T-helper 9 cell (primary cell): ENCODE data around the gene RBMS1.

Source experiments
- DNase-seq: peaks from one replicate; pipeline ENCODE4 v3.0.0-alpha.2; 2020

The RBMS1 gene

GRCh38 chr2:160270571-160271113 is 223.0 kb downstream of the RBMS1 start:
- no peak for DNase-seq

DNA sequence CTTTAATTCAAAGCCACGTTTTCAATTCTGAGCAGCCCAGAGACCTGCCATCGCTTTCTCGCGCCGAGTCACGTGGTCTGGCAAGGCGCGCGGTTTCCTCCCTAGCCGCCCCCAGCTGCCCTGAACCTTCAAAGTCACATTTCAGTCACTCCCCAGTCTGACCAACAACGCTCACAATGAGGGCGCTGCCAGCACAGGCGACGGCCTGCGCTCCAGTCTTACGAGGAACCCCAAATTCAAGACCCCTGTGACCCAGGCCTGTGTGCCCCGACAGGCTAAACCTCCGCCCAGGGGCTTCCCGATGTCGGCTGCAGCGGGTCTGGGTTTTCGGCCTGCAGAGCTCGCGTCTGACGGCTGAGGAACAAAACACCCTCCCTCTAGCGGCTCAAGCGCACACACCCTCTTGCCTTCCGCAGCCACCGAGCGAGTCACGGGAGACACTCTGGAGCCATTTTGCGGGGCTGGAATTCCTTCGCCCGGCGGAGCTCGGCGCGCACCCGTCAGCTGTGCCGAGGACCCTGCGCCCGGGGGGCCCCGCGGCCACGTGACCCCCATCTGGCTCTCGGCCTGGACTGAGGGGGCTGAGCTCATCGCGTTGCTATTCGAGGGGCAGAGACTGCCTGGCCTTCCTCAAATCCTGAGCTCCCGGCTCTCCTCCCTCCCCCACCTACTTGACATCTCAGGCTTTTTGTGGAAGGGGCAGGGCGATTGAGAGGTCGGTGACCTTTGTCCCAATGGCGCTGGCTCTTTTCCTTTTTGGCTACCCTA is 223.6 kb downstream of the RBMS1 start:
- DNase-seq = peak; percentile 58

DNA sequence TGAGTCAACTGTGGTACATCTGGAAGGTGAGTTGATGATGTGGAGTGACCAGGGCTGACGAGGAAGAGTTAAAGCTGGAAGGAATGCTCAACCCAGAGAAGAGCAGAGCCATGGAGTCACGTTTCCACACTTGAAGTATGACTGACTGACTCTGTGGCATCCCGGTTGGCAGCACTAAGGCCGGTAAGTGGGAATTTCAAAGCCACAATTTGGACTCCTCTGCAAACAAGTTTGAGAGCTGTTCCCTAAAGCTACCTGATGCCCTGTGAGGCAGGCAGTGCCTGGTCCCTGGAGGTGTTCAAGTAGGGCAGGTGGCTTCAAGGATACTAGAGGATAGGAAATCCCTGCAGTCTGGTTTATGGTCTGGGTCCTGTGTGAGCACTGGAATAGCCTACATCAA is 224.2 kb downstream of the RBMS1 start:
- no peak for DNase-seq

DNA sequence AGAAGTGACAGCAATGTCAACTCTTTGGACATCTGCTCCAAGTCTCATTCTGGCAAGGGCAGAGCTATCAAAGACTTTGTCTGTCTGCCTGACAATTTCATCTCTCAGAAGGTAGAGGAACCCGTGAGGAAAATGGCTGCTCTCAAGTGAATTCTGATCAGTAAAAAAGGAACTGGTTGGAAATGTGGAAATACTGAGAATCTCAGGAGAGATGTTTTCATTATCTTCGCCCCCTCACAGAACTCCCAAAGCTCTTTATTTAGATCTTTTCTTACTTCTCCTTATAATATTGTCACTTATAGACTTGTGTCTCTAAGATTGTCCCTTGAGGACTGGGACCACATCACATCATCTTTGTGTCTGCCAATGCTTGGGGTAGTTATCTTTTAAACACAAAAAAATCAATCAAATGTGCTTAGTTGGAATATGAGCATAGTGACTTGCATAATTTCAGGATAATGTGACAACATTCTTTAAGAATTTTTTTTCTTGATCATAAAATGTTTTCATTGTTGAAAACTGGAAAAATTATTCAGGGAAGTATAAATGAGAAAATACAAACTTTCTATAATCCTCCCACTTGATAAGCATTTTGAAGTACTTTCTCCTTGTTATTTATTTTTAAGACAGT is 225.3 kb downstream of the RBMS1 start:
- DNase-seq = no peak

DNA sequence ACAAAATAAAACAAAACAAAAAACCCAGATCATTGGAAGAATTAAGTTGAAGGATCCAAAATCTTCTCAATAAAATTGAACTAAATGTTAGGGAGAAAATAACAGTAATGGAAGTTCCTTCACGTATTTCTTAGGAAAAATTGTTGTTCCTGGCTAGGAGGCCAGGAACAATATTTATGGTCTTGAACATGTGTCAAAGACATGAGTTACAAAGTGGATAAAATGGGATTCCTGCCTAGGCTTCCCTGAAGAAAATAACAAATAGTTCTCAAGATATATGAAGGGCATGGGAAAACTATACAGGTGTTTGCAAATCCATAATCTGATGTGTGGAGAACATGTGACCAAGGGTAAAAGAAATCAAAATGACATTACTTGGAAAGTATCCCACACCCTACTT is 225.9 kb downstream of the RBMS1 start:
- DNase-seq = no peak

GRCh38 chr2:160267022-160267421 is 226.6 kb downstream of the RBMS1 start:
- no peak for DNase-seq

DNA sequence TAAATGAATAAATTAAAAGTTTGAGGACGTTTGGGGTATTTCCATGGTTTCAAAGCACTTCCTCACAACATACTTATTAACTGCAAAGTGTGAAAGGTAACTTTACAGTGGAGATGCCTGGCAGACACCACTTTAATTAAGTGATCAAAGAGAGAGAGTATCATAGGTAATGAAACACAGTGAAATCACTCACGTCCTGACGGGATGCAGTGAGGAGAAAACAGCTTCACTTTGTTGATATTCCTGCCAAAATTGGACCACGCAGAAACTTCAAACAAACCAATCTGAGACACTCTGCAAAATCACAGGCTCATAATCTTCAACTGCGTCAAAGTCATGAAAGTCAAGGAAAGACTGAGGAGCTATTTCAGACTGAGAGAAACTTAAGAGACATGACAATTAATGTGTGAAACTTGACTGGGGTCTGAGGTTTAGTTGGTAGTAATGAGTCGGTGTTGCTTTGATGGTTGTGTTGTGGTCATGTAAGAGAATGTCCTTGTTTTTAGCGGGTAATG is 227.5 kb downstream of the RBMS1 start:
- no peak for DNase-seq

GRCh38 chr2:160264308-160264707 is 229.3 kb downstream of the RBMS1 start:
- no peak for DNase-seq

DNA sequence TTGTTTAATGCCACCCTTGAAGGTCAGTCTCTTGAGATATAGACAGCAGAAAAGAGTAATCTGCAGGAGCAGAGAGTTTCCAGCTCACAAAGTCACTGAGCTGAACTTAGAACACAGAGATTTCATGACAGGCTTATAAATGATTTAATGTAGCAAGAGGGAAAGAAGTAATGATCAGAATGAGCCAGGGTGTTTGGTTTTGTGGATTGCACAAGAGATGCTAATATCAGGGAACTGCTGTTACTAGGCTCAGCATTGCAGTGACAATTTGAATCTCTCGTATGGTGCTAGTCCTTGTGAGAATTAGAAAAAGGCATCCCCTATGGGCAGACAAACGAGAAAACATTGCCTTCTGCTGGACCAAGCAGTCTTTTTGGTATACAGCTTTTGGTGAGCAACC is 231.9 kb downstream of the RBMS1 start:
- no peak for DNase-seq

DNA sequence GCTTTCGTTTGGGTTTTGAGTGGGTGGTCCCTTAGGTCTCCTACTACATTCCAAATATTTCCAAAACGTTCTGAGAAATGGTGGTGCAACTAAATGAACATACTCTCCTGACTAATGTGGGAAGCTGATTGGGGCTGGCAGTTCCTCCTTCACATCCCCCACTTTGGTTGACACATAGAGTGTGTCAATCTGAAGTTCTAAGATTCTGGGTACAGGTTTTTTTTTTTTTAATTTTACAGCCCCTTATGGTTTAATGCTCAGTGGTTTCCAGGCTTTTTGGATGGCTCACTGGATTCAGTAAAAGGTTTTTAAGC is 235.2 kb downstream of the RBMS1 start:
- no peak for DNase-seq

GRCh38 chr2:160257743-160258491 is 235.7 kb downstream of the RBMS1 start:
- DNase-seq = no peak

- DNase-seq = no peak
Observed at GRCh38 chr2:160257041-160257742, 236.4 kb downstream of the RBMS1 start.

DNA sequence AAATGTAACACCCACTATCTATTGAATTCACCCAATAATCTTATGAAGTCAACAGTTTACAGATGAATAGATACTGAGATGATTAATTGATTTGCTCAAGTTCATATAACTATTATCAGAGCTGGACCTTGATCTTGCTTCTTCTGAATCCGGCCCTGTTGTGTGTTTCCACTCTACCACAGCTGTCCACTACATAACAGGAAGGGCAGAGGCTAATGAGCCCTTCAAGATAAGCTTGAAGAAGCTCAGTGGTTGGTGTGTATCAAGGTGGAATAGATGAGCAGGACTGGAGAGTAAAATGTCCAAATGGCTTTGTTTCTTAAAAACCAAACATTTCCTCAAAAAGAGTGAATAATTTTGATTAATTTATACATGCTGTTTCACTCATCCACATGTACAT is 237.1 kb downstream of the RBMS1 start:
- no peak for DNase-seq

- no peak for DNase-seq
Observed at GRCh38 chr2:160255408-160255807, 238.2 kb downstream of the RBMS1 start.

DNA sequence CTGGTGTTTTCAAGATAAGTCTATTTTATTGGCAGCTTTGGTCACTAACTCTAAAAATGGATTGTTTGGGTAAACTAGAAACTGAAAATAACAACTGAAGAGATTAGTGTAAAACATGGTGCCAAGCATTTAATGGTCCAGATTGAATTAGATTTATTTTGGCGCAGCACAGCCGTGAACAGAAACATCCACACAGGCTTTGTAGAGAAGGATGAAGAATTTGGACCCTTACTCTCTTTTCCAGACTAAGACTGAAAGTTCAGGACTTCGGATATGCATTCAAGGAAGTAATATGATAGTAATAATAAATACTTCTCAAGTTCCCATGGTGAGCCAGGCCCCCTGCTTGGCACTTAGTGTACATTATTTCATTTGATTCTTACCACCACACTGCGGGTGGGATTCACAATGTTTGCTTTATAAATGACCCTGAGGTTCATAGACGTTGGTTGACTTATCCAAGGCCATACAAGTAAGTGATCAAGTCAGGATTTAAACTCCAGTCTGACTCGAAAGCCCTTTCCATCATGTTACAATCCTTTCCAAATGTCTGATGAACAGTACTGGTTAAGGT is 239.3 kb downstream of the RBMS1 start:
- no peak for DNase-seq

GRCh38 chr2:160253440-160254188 is 240.0 kb downstream of the RBMS1 start:
- no peak for DNase-seq

DNA sequence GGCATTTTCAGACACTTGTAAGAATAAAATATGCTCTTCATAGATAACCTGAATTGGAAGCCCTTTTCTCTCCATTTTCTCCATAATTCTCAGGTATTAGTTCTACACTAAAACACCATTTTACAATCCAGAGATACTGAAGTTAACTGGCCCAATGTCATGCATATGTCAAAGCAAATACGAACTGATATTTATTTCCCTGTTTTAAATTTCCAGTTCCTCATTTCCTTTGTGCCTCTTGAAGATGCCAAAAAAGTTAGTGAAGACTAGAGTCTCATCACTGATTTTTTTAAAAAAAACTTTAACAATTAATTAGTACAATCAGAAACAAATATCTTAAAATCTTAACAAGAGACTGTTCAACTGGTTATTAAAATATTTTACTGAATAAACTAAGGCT is 240.7 kb downstream of the RBMS1 start:
- DNase-seq = no peak

DNA sequence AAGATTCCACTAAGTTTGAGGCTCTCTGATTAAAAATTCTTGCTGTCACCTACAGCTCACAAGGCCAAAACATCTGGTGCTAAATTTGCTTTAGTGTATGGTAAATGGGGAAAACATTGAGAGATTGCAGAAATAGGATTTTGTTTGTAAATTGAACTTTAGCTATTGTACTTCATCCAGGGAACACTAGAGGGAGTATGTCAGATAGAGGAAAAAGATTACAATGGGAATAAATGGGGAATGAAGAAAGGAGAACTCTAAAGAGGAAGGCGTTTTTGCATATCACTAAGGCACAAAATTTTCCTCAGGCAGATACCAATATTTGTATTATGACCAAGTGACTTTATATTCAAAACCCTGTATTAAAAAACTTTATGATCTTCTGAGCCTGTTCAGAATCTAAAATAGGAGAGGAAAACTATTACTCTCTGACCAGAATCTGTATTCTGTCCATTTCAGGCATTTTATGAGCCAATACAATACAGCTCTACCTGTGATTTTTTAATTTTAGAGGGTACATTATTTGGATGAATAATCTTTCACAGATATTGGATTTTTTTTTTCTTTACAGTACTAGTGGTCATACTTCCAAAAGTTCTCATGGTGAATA is 241.2 kb downstream of the RBMS1 start:
- no peak for DNase-seq

DNA sequence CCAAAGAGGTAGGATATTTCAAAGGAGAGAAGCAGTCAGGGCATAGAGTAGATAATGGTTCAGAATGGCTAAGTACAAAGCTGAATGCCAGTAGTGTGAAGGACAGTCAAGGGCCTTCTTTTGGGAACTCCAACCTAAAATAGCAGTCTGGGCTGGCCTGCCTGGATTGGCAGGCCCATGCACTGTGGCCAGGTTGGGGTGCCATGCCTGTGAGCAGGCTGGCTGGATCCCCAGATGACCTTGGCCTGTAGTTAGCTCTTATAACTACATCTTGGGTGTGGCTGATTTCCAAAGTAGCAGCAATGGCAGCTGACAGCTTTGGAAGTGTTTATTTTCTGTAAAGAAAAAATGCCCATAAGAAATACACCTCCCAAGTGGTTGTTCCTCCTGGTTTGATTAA is 242.0 kb downstream of the RBMS1 start:
- DNase-seq = no peak

DNA sequence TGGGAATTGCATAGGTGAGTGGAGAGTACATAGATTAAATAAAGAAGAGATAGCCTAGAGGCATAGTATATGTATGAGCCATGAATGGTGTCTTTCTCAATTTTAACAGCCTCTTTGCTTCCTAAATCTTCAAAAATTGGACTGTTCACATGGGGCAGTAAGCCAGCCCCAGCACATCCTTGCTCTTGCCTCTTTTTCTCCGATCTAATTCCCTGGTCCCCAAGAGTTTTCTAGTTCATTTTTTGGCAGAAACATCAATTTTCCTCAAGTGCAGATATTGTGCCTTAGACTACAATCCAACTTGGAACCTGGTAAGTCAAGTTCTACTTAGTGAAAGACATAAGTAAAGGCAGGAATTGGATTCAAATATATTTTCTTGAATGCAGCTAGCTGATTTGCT is 243.7 kb downstream of the RBMS1 start:
- no peak for DNase-seq

- no peak for DNase-seq
Observed at GRCh38 chr2:160247296-160248035, 246.1 kb downstream of the RBMS1 start.
